GM23338 (cell line): ENCODE data around the gene PPP2R2B. TPM values are rescaled to one million over a fixed set of nuclear protein-coding genes. Genes with fewer than 3 reads are reported as not detected.

Experiments used
- ATAC-seq: fragments of 200-7000 bp; cut with Tn5 transposase; 3 replicates; pipeline ENCODE4 v1.9.1; 2020
- DNase-seq: peaks from one replicate; pipeline ENCODE4 v3.0.0-alpha.2; 2015; ENCODE audit warnings: low spot score
- H2AFZ ChIP-seq: fragments of 200-600 bp; sonication (generic); 2 replicates; pipeline ENCODE4 v1.8.0; 2016; ENCODE audit warnings: antibody characterized with exemption, mild to moderate bottlenecking, moderate library complexity
- H3F3A ChIP-seq: fragments of 200-600 bp; sonication (generic); replicated peaks from 2 replicates; pipeline ENCODE4 v1.8.0; 2017; ENCODE audit warnings: antibody characterized with exemption, mixed run types, low read depth
- H3K27ac ChIP-seq: fragments of 200-600 bp; sonication (generic); 2 replicates; pipeline ENCODE4 v1.6.1; 2016; ENCODE audit warnings: low read depth
- H3K27me3 ChIP-seq: fragments of 200-600 bp; sonication (generic); 2 replicates; pipeline ENCODE4 v1.8.0; 2016; ENCODE audit warnings: mild to moderate bottlenecking, mixed run types, moderate library complexity; ENCODE audit not compliant: insufficient read depth
- H3K36me3 ChIP-seq: fragments of 200-600 bp; sonication (generic); 2 replicates; pipeline ENCODE4 v1.8.0; 2016; ENCODE audit warnings: mild to moderate bottlenecking; ENCODE audit not compliant: insufficient read depth
- H3K4me1 ChIP-seq: fragments of 200-600 bp; sonication (generic); 2 replicates; pipeline ENCODE4 v1.8.0; 2016; ENCODE audit warnings: mild to moderate bottlenecking, moderate library complexity; ENCODE audit not compliant: insufficient read depth
- H3K4me2 ChIP-seq: fragments of 200-600 bp; sonication (generic); 2 replicates; pipeline ENCODE4 v1.7.1; 2017; ENCODE audit warnings: mixed run types
- H3K4me3 ChIP-seq: fragments of 200-600 bp; sonication (generic); 2 replicates; pipeline ENCODE4 v1.6.1; 2016; ENCODE audit warnings: mixed run types
- H3K79me2 ChIP-seq: fragments of 200-600 bp; sonication (generic); replicated peaks from 2 replicates; pipeline ENCODE4 v1.8.0; 2017; ENCODE audit warnings: mild to moderate bottlenecking; ENCODE audit not compliant: insufficient read depth
- H3K9me2 ChIP-seq: fragments of 200-600 bp; sonication (generic); 2 replicates; pipeline ENCODE4 v1.8.0; 2017; ENCODE audit not compliant: insufficient read depth
- H4K20me1 ChIP-seq: fragments of 200-600 bp; sonication (generic); replicated peaks from 2 replicates; pipeline ENCODE4 v1.8.0; 2017; ENCODE audit warnings: mild to moderate bottlenecking; ENCODE audit not compliant: insufficient read depth
- H3K27ac Mint-ChIP-seq: 2 replicates; pipeline ENCODE4 v1.8.0; 2020; ENCODE audit warnings: inconsistent platforms, mild to moderate bottlenecking, moderate library complexity, mixed read lengths
- H3K27me3 Mint-ChIP-seq: 3 replicates; pipeline ENCODE4 v1.8.0; 2022; ENCODE audit warnings: low read depth, mild to moderate bottlenecking, moderate library complexity, mixed read lengths, inconsistent platforms; ENCODE audit not compliant: insufficient read depth, poor library complexity
- H3K36me3 Mint-ChIP-seq: 3 replicates; pipeline ENCODE4 v1.8.0; 2021; ENCODE audit warnings: low read depth, mild to moderate bottlenecking, inconsistent platforms, moderate library complexity, mixed read lengths
- H3K4me1 Mint-ChIP-seq: 3 replicates; pipeline ENCODE4 v1.8.0; 2020; ENCODE audit warnings: mild to moderate bottlenecking, inconsistent platforms, mixed read lengths
- H3K4me3 Mint-ChIP-seq: 3 replicates; pipeline ENCODE4 v1.8.0; 2021; ENCODE audit warnings: moderate library complexity, mild to moderate bottlenecking, inconsistent platforms, mixed read lengths
- H3K9me3 Mint-ChIP-seq: 3 replicates; pipeline ENCODE4 v1.8.0; 2020; ENCODE audit warnings: moderate library complexity, mild to moderate bottlenecking, inconsistent platforms, mixed read lengths
- CREB1 ChIP-seq: fragments of 250-450 bp; sonication (Bioruptor Pico); IDR thresholded peaks from 2 replicates; pipeline ENCODE4 v1.5.0; 2020; ENCODE audit warnings: low read depth, mild to moderate bottlenecking, moderate library complexity
- EZH2 ChIP-seq: fragments of 200-600 bp; sonication (generic); IDR thresholded peaks from one replicate; pipeline ENCODE4 v1.8.0; 2017; ENCODE audit warnings: antibody characterized with exemption, mild to moderate bottlenecking, low read depth; ENCODE audit not compliant: unreplicated experiment
- EZH2phosphoT487 ChIP-seq: fragments of 200-600 bp; sonication (generic); IDR thresholded peaks from one replicate; pipeline ENCODE4 v1.8.1; 2018; ENCODE audit warnings: antibody characterized with exemption; ENCODE audit not compliant: unreplicated experiment
- JUNB ChIP-seq: IDR thresholded peaks from one replicate; pipeline ENCODE4 v1.6.1; 2016; ENCODE audit warnings: antibody characterized with exemption; ENCODE audit not compliant: unreplicated experiment
- NANOG ChIP-seq: IDR thresholded peaks from 2 replicates; pipeline ENCODE4 v1.6.1; 2016; ENCODE audit warnings: antibody characterized with exemption, borderline replicate concordance
- POLR2AphosphoS5 ChIP-seq: IDR thresholded peaks from 2 replicates; pipeline ENCODE4 v1.6.1; 2016; ENCODE audit warnings: antibody characterized with exemption, low read depth
- STAT1 ChIP-seq: IDR thresholded peaks from one replicate; pipeline ENCODE4 v1.6.1; 2016; ENCODE audit warnings: antibody characterized with exemption; ENCODE audit not compliant: unreplicated experiment
- ZNF114 ChIP-seq: fragments of 250-450 bp; sonication (Bioruptor Pico); IDR thresholded peaks from 2 replicates; pipeline ENCODE4 v1.5.0; 2020; ENCODE audit warnings: mild to moderate bottlenecking, moderate library complexity
- ZNF331 ChIP-seq: fragments of 250-450 bp; sonication (Bioruptor Pico); IDR thresholded peaks from 2 replicates; pipeline ENCODE4 v1.5.0; 2020; ENCODE audit warnings: low read depth, mild to moderate bottlenecking, moderate library complexity
- polyA plus RNA-seq: library from polyadenylated mRNA; unstranded; fragments of >200 nt; fragmentation: Nextera tagmentation; extraction: Ambion mirVana; gene quantifications from 2 replicates; pipeline ENCODE4 v1.2.1, GENCODE V29; 2016
- total RNA-seq: library from RNA; depleted of rRNA; stranded (reverse); fragments of >200 nt; shearing (Covaris generic); gene quantifications from 2 replicates; pipeline ENCODE4 v1.2.3, GENCODE V29; 2014
- TF ChIP-seq, protein P1 (sequence below): IDR thresholded peaks from one replicate; pipeline ENCODE4 v1.6.1; 2018; ENCODE audit warnings: antibody characterized with exemption; ENCODE audit not compliant: unreplicated experiment
- TF ChIP-seq, protein P2 (sequence below), 2 experiments: fragments of 200-600 bp in 1 of 2; sonication (generic) in 1 of 2; conservative IDR thresholded peaks; 2 replicates each; pipeline versions ENCODE4 v1.5.1 to v1.6.1; 2016 to 2017; ENCODE audit warnings: antibody characterized with exemption in 2 of 2, low read depth in 2 of 2, mild to moderate bottlenecking in 2 of 2, moderate library complexity in 1 of 2
- TF ChIP-seq, protein P3 (sequence below): IDR thresholded peaks from 2 replicates; pipeline ENCODE4 v1.6.1; 2016; ENCODE audit warnings: antibody characterized with exemption

The PPP2R2B gene
- total and polyA plus RNA-seq, 2 experiments from 2014 or later: 21.3 to 33.9 TPM

DNA sequence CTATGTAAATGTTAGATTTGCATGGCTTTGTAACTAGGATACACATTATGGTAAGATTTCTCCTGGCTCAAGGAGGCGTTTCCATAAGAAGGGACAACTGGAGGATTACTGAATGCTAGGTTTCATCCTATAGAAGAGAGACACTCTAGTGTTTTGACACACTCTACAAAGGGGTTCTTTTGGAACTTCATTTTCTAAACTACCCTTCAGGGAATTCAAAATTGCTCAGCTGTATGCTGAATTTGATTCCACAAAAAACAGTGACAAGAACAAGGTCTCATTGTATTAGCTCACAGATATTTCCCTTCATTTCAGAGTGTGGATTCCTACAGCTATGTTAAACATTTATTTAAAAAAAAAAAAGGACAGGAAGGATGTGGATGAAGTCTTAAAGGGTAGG, 151.7 kb downstream of the PPP2R2B start (continued):
- TF ChIP-seq ZNF331: no peak
- TF ChIP-seq JUNB: no peak
- TF ChIP-seq, protein P1, sequence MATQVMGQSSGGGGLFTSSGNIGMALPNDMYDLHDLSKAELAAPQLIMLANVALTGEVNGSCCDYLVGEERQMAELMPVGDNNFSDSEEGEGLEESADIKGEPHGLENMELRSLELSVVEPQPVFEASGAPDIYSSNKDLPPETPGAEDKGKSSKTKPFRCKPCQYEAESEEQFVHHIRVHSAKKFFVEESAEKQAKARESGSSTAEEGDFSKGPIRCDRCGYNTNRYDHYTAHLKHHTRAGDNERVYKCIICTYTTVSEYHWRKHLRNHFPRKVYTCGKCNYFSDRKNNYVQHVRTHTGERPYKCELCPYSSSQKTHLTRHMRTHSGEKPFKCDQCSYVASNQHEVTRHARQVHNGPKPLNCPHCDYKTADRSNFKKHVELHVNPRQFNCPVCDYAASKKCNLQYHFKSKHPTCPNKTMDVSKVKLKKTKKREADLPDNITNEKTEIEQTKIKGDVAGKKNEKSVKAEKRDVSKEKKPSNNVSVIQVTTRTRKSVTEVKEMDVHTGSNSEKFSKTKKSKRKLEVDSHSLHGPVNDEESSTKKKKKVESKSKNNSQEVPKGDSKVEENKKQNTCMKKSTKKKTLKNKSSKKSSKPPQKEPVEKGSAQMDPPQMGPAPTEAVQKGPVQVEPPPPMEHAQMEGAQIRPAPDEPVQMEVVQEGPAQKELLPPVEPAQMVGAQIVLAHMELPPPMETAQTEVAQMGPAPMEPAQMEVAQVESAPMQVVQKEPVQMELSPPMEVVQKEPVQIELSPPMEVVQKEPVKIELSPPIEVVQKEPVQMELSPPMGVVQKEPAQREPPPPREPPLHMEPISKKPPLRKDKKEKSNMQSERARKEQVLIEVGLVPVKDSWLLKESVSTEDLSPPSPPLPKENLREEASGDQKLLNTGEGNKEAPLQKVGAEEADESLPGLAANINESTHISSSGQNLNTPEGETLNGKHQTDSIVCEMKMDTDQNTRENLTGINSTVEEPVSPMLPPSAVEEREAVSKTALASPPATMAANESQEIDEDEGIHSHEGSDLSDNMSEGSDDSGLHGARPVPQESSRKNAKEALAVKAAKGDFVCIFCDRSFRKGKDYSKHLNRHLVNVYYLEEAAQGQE: no peak
- no peak for TF ChIP-seq EZH2phosphoT487

DNA sequence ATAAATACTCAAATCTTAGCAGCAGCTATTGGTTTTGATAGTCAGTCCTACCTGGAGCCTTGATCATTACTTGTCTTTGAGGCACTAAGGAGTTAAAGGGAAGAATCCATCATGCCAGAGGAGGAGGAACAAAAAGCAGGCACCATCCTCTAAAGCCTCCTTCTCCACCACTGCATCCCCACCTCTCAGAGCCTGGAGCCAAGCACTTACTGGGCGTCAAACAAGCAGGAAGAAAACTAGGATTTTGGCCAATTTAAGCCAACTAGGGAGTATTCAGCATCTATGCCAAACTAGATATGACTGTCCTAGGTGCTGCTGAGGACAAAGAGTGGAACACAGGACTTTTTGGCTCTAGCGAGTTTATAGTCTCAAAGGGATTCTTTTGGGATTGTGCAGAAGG, 152.5 kb downstream of the PPP2R2B start:
- H3K9me3 Mint-ChIP-seq: peaks cover 34% of the 10 kb centered on the region
- peaks cover 8% of the 10 kb centered on the region for H3K4me1 Mint-ChIP-seq
- Histone ChIP-seq H4K20me1 (no peaks in the 10 kb centered on the region), H3K27me3 (no peaks in the 10 kb centered on the region), H3K4me1 (peaks cover 8% of the 10 kb centered on the region), H3F3A (no peaks in the 10 kb centered on the region), H2AFZ (no peak overlapping the region), H3K9me2 (no peaks in the 10 kb centered on the region), H3K36me3 (peaks cover 10% of the 10 kb centered on the region), H3K4me2 (no peak overlapping the region), H3K79me2 (no peaks in the 10 kb centered on the region), H3K4me3 (no peak overlapping the region), H3K27ac (no peak overlapping the region)
- TF ChIP-seq ZNF114 (no peak), POLR2AphosphoS5 (no peak)
- H3K4me3 Mint-ChIP-seq: no peak overlapping the region
- peaks cover 32% of the 10 kb centered on the region for H3K36me3 Mint-ChIP-seq
- H3K27ac Mint-ChIP-seq: no peak overlapping the region
- ATAC-seq (no peak), DNase-seq (no peak)
- peaks cover 3% of the 10 kb centered on the region for H3K27me3 Mint-ChIP-seq

DNA sequence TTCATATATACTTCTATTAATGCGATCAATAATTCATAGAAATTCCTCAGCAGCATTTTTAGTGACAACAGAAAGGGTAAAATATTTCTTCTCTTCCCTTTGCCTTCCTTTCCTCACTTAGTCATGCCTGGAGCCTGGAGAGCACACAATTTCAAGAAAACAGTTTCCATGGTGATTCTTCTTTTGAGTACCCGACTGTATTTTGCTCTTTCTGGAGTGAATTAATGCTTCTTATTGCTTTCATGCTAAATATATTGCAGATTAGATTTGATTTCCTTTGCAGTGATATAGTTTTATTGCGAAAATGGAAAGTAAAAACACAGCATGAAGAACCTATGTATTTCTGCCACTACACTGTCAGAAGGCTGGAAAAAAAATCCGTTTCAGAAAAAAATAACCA, 153.5 kb downstream of the PPP2R2B start:
- peaks cover 23% of the 10 kb centered on the region for H3K36me3 Mint-ChIP-seq
- peaks cover 3% of the 10 kb centered on the region for H3K27me3 Mint-ChIP-seq
- H3K27ac Mint-ChIP-seq: no peak overlapping the region
- H3K79me2 ChIP-seq: no peaks in the 10 kb centered on the region
- H3K9me3 Mint-ChIP-seq: peaks cover 24% of the 10 kb centered on the region
- H3K27me3 ChIP-seq: no peaks in the 10 kb centered on the region
- H3K4me3 ChIP-seq: no peak overlapping the region
- no peak overlapping the region for H3K4me2 ChIP-seq
- peaks cover 8% of the 10 kb centered on the region for H3K4me1 ChIP-seq
- H2AFZ ChIP-seq: no peak overlapping the region
- no peaks in the 10 kb centered on the region for H4K20me1 ChIP-seq
- peaks cover 8% of the 10 kb centered on the region for H3K4me1 Mint-ChIP-seq
- H3K27ac ChIP-seq: no peak overlapping the region
- ATAC-seq (no peak), DNase-seq (no peak)
- H3F3A ChIP-seq: no peaks in the 10 kb centered on the region
- H3K4me3 Mint-ChIP-seq: no peak overlapping the region
- H3K36me3 ChIP-seq: peaks cover 10% of the 10 kb centered on the region
- no peaks in the 10 kb centered on the region for H3K9me2 ChIP-seq
- no peak for TF ChIP-seq STAT1
- TF ChIP-seq, protein P2, sequence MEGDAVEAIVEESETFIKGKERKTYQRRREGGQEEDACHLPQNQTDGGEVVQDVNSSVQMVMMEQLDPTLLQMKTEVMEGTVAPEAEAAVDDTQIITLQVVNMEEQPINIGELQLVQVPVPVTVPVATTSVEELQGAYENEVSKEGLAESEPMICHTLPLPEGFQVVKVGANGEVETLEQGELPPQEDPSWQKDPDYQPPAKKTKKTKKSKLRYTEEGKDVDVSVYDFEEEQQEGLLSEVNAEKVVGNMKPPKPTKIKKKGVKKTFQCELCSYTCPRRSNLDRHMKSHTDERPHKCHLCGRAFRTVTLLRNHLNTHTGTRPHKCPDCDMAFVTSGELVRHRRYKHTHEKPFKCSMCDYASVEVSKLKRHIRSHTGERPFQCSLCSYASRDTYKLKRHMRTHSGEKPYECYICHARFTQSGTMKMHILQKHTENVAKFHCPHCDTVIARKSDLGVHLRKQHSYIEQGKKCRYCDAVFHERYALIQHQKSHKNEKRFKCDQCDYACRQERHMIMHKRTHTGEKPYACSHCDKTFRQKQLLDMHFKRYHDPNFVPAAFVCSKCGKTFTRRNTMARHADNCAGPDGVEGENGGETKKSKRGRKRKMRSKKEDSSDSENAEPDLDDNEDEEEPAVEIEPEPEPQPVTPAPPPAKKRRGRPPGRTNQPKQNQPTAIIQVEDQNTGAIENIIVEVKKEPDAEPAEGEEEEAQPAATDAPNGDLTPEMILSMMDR (conservative IDR thresholded peaks at IDR 0.05; ENCODE audit: low read depth in 2 of 2): no peak
- TF ChIP-seq CREB1 (CRISPR knock-in tag): no peak
- TF ChIP-seq EZH2phosphoT487: no peak
- TF ChIP-seq POLR2AphosphoS5: no peak
- TF ChIP-seq, protein P3, sequence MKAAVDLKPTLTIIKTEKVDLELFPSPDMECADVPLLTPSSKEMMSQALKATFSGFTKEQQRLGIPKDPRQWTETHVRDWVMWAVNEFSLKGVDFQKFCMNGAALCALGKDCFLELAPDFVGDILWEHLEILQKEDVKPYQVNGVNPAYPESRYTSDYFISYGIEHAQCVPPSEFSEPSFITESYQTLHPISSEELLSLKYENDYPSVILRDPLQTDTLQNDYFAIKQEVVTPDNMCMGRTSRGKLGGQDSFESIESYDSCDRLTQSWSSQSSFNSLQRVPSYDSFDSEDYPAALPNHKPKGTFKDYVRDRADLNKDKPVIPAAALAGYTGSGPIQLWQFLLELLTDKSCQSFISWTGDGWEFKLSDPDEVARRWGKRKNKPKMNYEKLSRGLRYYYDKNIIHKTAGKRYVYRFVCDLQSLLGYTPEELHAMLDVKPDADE: no peak
- TF ChIP-seq, protein P1: no peak
- TF ChIP-seq NANOG: no peak
- no peak for TF ChIP-seq ZNF114
- TF ChIP-seq EZH2: no peak
- TF ChIP-seq ZNF331: no peak
